Tibial nerve (tissue), 4 donors: Measurements from ENCODE around the gene CDH5. TPM values are rescaled to one million over a fixed set of nuclear protein-coding genes. Genes with fewer than 3 reads are reported as not detected.
"Not testable (repeated sequence)": the region's sequence is repeated elsewhere in the genome, so short reads cannot be mapped to it uniquely, and the experiment has no call there.

ENCODE experiments used
- DNase-seq, 2 donors: peaks; one replicate each; pipeline ENCODE4 v3.0.0-alpha.2; 2019; ENCODE audit warnings: low spot score in 2 of 2
- H3K27ac ChIP-seq, 4 donors: fragments of 200-600 bp; sonication (generic) in 3 of 4; one replicate each; pipeline ENCODE4 v1.5.1; 2017 to 2019; ENCODE audit warnings: mild to moderate bottlenecking in 1 of 4
- H3K27me3 ChIP-seq, 2 donors: fragments of 200-600 bp; sonication (generic) in 1 of 2; one replicate each; pipeline versions ENCODE4 v1.5.1 to v1.6.0; 2017 to 2019
- H3K36me3 ChIP-seq, 3 donors: fragments of 200-600 bp; sonication (generic); one replicate each; pipeline ENCODE4 v1.5.1; 2018 to 2019
- H3K4me1 ChIP-seq, 4 donors: fragments of 200-600 bp; sonication (generic) in 3 of 4; one replicate each; pipeline ENCODE4 v1.5.1; 2017 to 2019
- H3K4me3 ChIP-seq, 4 donors: fragments of 200-600 bp; sonication (generic) in 3 of 4; one replicate each; pipeline ENCODE4 v1.5.1; 2017 to 2019; ENCODE audit warnings: mild to moderate bottlenecking in 1 of 4, moderate library complexity in 1 of 4
- H3K9me3 ChIP-seq, 4 donors: fragments of 200-600 bp; sonication (generic) in 3 of 4; one replicate each; pipeline ENCODE4 v1.5.1; 2017 to 2019
- EP300 ChIP-seq, 2 donors: sonication (generic); formaldehyde crosslinking; IDR thresholded peaks; one replicate each; pipeline ENCODE4 v1.6.1; 2017; ENCODE audit warnings: antibody characterized with exemption in 2 of 2, mild to moderate bottlenecking in 1 of 2
- POLR2A ChIP-seq, 2 donors: fragments of 450-650 bp; IDR thresholded peaks; one replicate each; pipeline ENCODE4 v1.6.1; 2017; ENCODE audit warnings: antibody characterized with exemption in 2 of 2, mild to moderate bottlenecking in 2 of 2, moderate library complexity in 2 of 2
- WGBS, 2 donors: methylation state at CpG; one replicate each; pipeline ENCODE4 v1.1.5; 2018; 5-methylcytosine and 5-hydroxymethylcytosine counted together
- total RNA-seq, 4 donors: library from RNA; depleted of rRNA; stranded (reverse); fragments of >200 nt; gene quantifications; one replicate each; pipeline ENCODE4 v1.1.0, GENCODE V29; 2016
- TF ChIP-seq, protein P1 (sequence below), 5 experiments: fragments of 200-600 bp in 3 of 5; fragments of 450-650 bp in 2 of 5; sonication (generic) in 3 of 5; IDR thresholded peaks; one replicate each; pipeline ENCODE4 v1.5.1; 2016 to 2019; ENCODE audit warnings: antibody characterized with exemption in 5 of 5, mild to moderate bottlenecking in 3 of 5, moderate library complexity in 2 of 5

The CDH5 gene
- total RNA-seq, 4 donors from 2014 or later, result 47.3 to 79.3 (median 67.0) TPM

DNA sequence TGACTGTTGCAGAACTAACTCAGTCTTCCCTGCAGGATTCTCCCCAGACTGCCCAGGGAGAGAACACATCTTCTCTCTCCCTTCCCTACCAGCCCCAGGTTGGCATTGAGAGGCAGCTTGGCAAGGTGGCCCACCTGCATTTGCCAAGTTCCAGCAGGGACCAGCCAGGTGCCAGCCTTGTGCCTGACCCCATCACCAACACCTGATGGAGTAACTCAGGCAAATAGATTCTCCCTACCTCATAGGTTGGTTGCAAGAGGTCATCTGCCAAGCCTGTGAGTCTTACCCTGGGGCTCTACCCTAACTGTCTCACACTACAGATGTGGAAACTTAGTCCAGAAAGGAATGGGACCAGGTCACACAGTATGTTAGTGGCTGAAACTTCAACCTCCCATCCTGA lies 81.0 kb downstream of the CDH5 start:
- no peaks in the 10 kb centered on the region for H3K36me3 ChIP-seq
- H3K4me3 ChIP-seq, result no peak overlapping the region
- H3K4me1 ChIP-seq, result no peaks in the 10 kb centered on the region
- H3K27ac ChIP-seq, result no peak overlapping the region
- no peak for DNase-seq
- TF ChIP-seq, protein P1, sequence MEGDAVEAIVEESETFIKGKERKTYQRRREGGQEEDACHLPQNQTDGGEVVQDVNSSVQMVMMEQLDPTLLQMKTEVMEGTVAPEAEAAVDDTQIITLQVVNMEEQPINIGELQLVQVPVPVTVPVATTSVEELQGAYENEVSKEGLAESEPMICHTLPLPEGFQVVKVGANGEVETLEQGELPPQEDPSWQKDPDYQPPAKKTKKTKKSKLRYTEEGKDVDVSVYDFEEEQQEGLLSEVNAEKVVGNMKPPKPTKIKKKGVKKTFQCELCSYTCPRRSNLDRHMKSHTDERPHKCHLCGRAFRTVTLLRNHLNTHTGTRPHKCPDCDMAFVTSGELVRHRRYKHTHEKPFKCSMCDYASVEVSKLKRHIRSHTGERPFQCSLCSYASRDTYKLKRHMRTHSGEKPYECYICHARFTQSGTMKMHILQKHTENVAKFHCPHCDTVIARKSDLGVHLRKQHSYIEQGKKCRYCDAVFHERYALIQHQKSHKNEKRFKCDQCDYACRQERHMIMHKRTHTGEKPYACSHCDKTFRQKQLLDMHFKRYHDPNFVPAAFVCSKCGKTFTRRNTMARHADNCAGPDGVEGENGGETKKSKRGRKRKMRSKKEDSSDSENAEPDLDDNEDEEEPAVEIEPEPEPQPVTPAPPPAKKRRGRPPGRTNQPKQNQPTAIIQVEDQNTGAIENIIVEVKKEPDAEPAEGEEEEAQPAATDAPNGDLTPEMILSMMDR (IDR thresholded peaks at IDR 0.05), result no peak
- TF ChIP-seq EP300 (IDR thresholded peaks at IDR 0.05) (no peak), POLR2A (IDR thresholded peaks at IDR 0.05) (no peak)
- no peaks in the 10 kb centered on the region for H3K9me3 ChIP-seq
- no peaks in the 10 kb centered on the region for H3K27me3 ChIP-seq

DNA sequence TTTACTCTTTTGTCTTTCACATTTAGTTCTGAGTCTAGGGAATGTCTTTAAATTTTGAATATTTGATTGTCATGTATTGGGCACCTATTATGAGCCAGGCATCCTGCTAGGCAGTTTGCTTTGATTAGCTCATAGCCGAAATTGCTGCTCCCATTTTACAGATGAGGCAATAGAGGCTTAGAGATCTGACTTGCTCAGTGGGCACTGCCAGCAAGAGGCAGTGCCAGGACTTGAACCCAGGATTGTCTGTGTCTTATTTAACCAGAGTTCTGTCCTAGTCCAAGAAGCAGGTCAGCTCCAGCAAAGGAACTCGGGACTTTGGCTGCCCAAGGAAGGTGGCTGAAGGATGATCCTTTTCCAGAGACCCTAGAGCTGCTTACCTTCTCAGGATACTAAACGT lies 85.1 kb downstream of the CDH5 start:
- no peak overlapping the region for H3K27ac ChIP-seq
- no peaks in the 10 kb centered on the region for H3K9me3 ChIP-seq
- TF ChIP-seq POLR2A (IDR thresholded peaks at IDR 0.05), result no peak
- TF ChIP-seq EP300 (IDR thresholded peaks at IDR 0.05), result no peak
- no peaks in the 10 kb centered on the region for H3K36me3 ChIP-seq
- H3K27me3 ChIP-seq, result no peaks in the 10 kb centered on the region
- WGBS, 2 donors, result 82 to 93% methylated on average over 3 of the region's 3 CpGs
- no peak overlapping the region for H3K4me3 ChIP-seq
- DNase-seq, result no peak
- no peaks in the 10 kb centered on the region for H3K4me1 ChIP-seq

DNA sequence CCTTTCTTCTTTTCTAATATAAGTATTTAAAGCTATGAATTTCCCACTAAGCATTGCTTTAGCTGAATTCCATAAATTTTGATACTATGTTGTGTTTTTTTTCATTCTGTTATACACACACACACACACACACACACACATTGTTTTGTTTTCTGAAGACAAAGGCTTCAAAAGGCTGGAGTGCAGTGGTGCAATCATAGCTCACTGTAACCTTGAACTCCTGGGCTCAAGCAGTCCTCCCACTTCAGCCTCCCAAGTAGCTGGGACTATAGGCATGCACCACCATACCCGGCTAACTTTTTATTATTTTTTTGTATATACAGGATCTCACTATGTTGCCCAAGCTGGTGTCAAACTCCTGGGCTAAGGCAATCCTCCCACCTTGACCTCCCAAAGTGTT lies 86.7 kb downstream of the CDH5 start:
- not testable (repeated sequence) for H3K27me3 ChIP-seq, H3K36me3 ChIP-seq, DNase-seq, H3K27ac ChIP-seq, H3K9me3 ChIP-seq, H3K4me3 ChIP-seq, H3K4me1 ChIP-seq
- WGBS, 2 donors, result 88 to 100% methylated on average over 1 of the region's 1 CpG

Other genes starting within 250 kb of the CDH5 start
- 1 to 10 TPM in 1 of 4 donors, under 1 TPM in 2, not detected in 1; 0.21 to 1.4 (median 0.30) TPM for gene BEAN1, start 60.6 kb downstream of the CDH5 start, total RNA-seq
- gene TK2, start 183.4 kb downstream of the CDH5 start, total RNA-seq, result 10 to 100 TPM; 42.3 to 81.8 (median 64.7) TPM
- gene CKLF, start 185.9 kb downstream of the CDH5 start, total RNA-seq, result 10 to 100 TPM; 31.8 to 75.4 (median 35.6) TPM
- 1 to 10 TPM in 3 of 4 donors, not detected in 1; 2.0 to 5.1 (median 2.1) TPM for gene CMTM1, start 199.7 kb downstream of the CDH5 start, total RNA-seq
- not detected for gene CMTM2, start 212.8 kb downstream of the CDH5 start, total RNA-seq
- 10 to 100 TPM; 19.3 to 43.9 (median 38.5) TPM for gene CMTM3, start 238.0 kb downstream of the CDH5 start, total RNA-seq